Cardiac muscle cell (in vitro differentiated cells and primary cell): Measurements from ENCODE around the gene KCNMA1. TPM values are rescaled to one million over a fixed set of nuclear protein-coding genes. Genes with fewer than 3 reads are reported as not detected.

Experiments
- DNase-seq, 2 donors: peaks; one replicate each; pipeline versions ENCODE4 v3.0.0 to v3.0.0-alpha.2; 2010 to 2017; ENCODE audit warnings: low read depth in 1 of 2, low spot score in 1 of 2
- H3K27ac ChIP-seq: fragments of 200-600 bp; sonication (generic); 2 replicates; pipeline ENCODE4 v1.5.1; 2016
- H3K27me3 ChIP-seq: fragments of 200-600 bp; sonication (generic); 2 replicates; pipeline ENCODE4 v1.6.0; 2016; ENCODE audit warnings: control low read depth
- H3K36me3 ChIP-seq: fragments of 200-600 bp; sonication (generic); 2 replicates; pipeline ENCODE4 v1.5.1; 2016; ENCODE audit warnings: control low read depth
- H3K4me1 ChIP-seq: fragments of 200-600 bp; sonication (generic); 2 replicates; pipeline ENCODE4 v1.8.1; 2017; ENCODE audit warnings: low read depth, mild to moderate bottlenecking, mixed run types
- H3K4me3 ChIP-seq: fragments of 200-600 bp; sonication (generic); 2 replicates; pipeline ENCODE4 v1.5.1; 2016; ENCODE audit warnings: mild to moderate bottlenecking
- H3K9me3 ChIP-seq: fragments of 200-600 bp; sonication (generic); 2 replicates; pipeline ENCODE4 v1.5.1; 2017; ENCODE audit warnings: low read depth, mild to moderate bottlenecking, control low read depth
- CTCF ChIP-seq: IDR thresholded peaks from 2 replicates; pipeline ENCODE4 v1.5.1; 2012; ENCODE audit warnings: low read depth, mild to moderate bottlenecking, low read length
- polyA plus RNA-seq: library from polyadenylated mRNA; unstranded; fragments of >200 nt; fragmentation: Nextera tagmentation; extraction: Ambion mirVana; gene quantifications from 2 replicates; pipeline ENCODE4 v1.2.1, GENCODE V29; 2016
- total RNA-seq: library from RNA; depleted of rRNA; stranded (reverse); fragments of >200 nt; gene quantifications from 2 replicates; pipeline ENCODE4 v1.2.3, GENCODE V29; 2016

The KCNMA1 gene
- total and polyA plus RNA-seq, 2 experiments from 2014 or later: 1.8 to 1.9 TPM

DNA sequence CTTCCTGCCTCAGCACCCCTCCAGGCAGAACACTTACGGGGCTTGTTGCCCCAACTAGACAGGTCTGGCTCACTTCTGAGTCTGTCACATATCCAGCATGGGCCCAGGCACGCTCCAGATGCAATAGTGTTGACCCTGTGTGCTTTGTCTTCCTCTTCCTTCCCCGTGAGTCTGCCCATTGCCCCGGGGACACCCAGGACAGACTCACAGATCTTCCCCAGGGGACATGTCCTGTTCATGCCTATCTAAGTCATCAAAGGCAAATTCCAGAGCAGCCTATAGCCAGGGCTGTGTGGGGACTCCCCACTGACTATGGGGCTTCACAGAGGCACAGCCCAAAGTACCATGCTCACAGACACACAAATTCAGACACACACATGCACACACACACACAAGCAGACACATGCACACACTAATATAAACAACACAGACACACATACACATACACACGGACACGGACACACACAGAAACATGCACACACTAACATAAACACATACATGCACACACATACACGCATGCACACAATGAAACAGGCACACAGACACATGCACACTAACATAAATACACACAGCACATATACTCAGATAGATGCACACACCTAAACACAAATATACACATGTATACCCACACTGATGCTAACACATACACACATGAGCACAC is 175.8 kb downstream of the KCNMA1 start:
- H3K27me3 ChIP-seq: no peaks in the 10 kb centered on the region
- H3K27ac ChIP-seq: no peak overlapping the region
- H3K4me3 ChIP-seq: no peak overlapping the region
- H3K4me1 ChIP-seq: peaks cover 16% of the 10 kb centered on the region
- no peak for DNase-seq
- H3K9me3 ChIP-seq: no peaks in the 10 kb centered on the region
- TF ChIP-seq CTCF: no peak
- no peaks in the 10 kb centered on the region for H3K36me3 ChIP-seq

DNA sequence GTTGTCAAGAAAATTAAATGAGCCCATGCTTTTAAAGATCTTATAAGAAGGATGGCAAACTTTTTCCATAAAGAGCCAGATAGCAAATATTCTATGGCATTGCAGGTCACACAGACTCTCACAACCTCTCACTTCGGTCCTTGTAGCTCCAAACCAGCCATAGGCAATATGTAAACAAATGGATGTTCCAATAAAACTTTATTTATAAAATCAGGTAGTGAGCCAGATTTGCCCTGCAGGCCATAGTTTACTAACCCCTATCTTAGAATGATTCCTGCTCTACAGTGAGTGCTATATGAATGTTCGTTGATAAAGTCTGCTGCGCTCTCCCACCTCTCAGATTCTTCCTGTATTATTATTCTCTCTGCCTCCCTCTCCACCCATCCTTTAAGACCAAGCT is 177.7 kb downstream of the KCNMA1 start:
- H3K4me1 ChIP-seq: peaks cover 16% of the 10 kb centered on the region
- no peaks in the 10 kb centered on the region for H3K27me3 ChIP-seq
- DNase-seq: no peak
- H3K4me3 ChIP-seq: no peak overlapping the region
- no peaks in the 10 kb centered on the region for H3K36me3 ChIP-seq
- TF ChIP-seq CTCF: no peak
- H3K9me3 ChIP-seq: no peaks in the 10 kb centered on the region
- H3K27ac ChIP-seq: peak overlapping the region; percentile 81

DNA sequence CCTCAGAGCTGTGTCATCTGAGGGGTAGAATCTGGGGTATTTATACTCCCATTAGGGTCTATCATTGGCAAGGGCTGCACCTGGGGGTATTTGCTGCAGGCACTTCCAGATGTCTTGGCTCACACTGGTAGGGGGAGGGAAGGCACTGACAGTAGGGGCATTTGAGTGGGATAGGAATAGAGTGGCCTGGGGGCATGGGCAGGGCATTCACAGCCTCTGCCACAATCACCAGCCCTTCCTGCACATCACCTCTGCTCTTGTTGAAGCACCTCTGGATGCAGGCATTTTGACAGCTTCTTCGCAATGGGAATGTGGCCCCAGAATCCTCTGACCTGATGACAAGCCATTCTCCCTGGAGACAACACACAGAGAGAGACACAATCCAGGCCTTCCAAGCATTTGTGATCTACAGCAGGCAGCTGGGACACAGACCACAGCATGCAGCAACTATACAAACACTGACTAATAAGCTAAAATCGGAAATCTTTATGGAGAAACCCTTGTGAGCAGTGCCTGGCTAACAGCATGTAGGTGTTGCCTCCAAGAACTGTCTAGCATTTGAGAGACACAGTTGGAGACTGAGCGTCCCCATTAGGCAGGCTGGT is 178.5 kb downstream of the KCNMA1 start:
- TF ChIP-seq CTCF: no peak
- DNase-seq: peak; percentile 7 to 59

GRCh38 chr10:77457721-77458120 is 179.9 kb downstream of the KCNMA1 start:
- H3K4me3 ChIP-seq: no peak overlapping the region
- no peak overlapping the region for H3K27ac ChIP-seq
- no peak for DNase-seq
- H3K36me3 ChIP-seq: no peaks in the 10 kb centered on the region
- H3K9me3 ChIP-seq: no peaks in the 10 kb centered on the region
- no peak for TF ChIP-seq CTCF
- H3K27me3 ChIP-seq: no peaks in the 10 kb centered on the region
- peaks cover 9% of the 10 kb centered on the region for H3K4me1 ChIP-seq

More for the DNA sequence above, 178.5 kb downstream of the KCNMA1 start:
- H3K27me3 ChIP-seq: no peaks in the 10 kb centered on the region
- H3K4me1 ChIP-seq: peaks cover 16% of the 10 kb centered on the region
- H3K36me3 ChIP-seq: no peaks in the 10 kb centered on the region
- H3K9me3 ChIP-seq: no peaks in the 10 kb centered on the region
- H3K27ac ChIP-seq: peak overlapping the region; percentile 81
- H3K4me3 ChIP-seq: no peak overlapping the region

DNA sequence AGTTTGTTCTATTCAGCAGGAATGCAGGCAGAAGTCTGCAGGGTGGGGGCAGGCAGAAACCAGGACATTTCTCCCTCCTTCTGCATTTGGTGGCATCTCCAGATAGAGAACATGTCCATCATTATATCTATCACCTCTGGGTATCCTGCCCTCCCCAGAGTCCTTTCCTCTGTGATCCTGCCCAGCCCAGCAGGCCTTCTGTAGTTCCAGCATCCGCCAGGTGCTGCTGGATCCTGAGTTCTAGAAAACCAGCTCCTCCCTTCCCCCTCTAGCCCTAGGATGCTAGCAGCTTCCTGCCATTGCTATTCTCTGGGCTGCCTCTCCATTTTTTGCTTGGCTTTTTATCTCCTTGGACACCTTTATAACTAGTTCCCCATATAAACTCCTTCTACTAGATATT is 180.3 kb downstream of the KCNMA1 start:
- Histone ChIP-seq H3K4me1 (peaks cover 9% of the 10 kb centered on the region), H3K36me3 (no peaks in the 10 kb centered on the region), H3K9me3 (no peaks in the 10 kb centered on the region), H3K4me3 (no peak overlapping the region), H3K27me3 (no peaks in the 10 kb centered on the region), H3K27ac (no peak overlapping the region)
- DNase-seq: no peak
- TF ChIP-seq CTCF: no peak
